C4-2B (cell line): ENCODE data around the gene FIP1L1.

Experiments used
- ZFX ChIP-seq: fragments of 450-650 bp; IDR thresholded peaks from 2 replicates; pipeline ENCODE4 v1.6.1; 2017
- TF ChIP-seq, protein P1 (sequence below): fragments of 450-650 bp; conservative IDR thresholded peaks from 2 replicates; pipeline ENCODE4 v1.5.1; 2017; ENCODE audit warnings: mild to moderate bottlenecking

DNA sequence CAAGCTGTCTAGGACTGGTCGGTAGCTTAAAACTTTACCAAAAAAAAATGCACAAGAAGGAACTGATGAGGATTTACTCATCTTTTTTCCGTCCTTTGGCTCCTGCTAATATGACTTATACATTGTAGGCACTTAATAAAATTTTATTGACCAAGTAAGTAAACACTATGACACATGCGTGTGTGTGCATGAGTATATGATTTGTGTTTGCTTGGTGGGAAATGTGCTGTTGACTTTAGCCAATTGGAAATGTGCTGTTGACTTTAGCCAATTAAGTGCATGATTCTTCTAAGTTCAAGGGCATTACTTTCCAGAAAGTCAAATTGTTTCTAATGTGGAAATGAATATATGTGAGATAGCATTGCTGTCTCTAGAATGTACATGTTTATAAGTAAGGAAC, 78.3 kb downstream of the FIP1L1 start:
- TF ChIP-seq, protein P1, sequence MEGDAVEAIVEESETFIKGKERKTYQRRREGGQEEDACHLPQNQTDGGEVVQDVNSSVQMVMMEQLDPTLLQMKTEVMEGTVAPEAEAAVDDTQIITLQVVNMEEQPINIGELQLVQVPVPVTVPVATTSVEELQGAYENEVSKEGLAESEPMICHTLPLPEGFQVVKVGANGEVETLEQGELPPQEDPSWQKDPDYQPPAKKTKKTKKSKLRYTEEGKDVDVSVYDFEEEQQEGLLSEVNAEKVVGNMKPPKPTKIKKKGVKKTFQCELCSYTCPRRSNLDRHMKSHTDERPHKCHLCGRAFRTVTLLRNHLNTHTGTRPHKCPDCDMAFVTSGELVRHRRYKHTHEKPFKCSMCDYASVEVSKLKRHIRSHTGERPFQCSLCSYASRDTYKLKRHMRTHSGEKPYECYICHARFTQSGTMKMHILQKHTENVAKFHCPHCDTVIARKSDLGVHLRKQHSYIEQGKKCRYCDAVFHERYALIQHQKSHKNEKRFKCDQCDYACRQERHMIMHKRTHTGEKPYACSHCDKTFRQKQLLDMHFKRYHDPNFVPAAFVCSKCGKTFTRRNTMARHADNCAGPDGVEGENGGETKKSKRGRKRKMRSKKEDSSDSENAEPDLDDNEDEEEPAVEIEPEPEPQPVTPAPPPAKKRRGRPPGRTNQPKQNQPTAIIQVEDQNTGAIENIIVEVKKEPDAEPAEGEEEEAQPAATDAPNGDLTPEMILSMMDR = no peak
- no peak for TF ChIP-seq ZFX
